Measurements from ENCODE around the gene PHAF1.

Gene PHAF1

GRCh38 chr16:67191995-67192681, 82.4 kb downstream of the PHAF1 start, which contains the start of gene E2F4:
Gene E2F4 (plus strand): TSS chr16:67192155. CDS start chr16:67192228, 73 bp downstream.
- DNase-seq, result peak; percentile 41 to 96 (median 88)

GRCh38 chr16:67192781-67193361, 83.1 kb downstream of the PHAF1 start:
- no peak for DNase-seq

GRCh38 chr16:67193536-67193935, 83.8 kb downstream of the PHAF1 start:
- DNase-seq, result no peak

- no peak for DNase-seq
Measured at GRCh38 chr16:67194260-67194659, 84.5 kb downstream of the PHAF1 start.

- no peak for DNase-seq
Measured at GRCh38 chr16:67195676-67196075, 85.9 kb downstream of the PHAF1 start.

- DNase-seq, result no peak
Measured at GRCh38 chr16:67196881-67197280, 87.1 kb downstream of the PHAF1 start.

GRCh38 chr16:67197704-67198103, 88.0 kb downstream of the PHAF1 start:
- no peak for DNase-seq

All from anterior cingulate cortex (tissue), 58 donors.